HG02623 (cell line): ENCODE measurements around the gene RASAL2.
A peak's percentile ranks its signal among the peaks of the same experiment; 100 is the strongest.
"Not testable (repeated sequence)": the region's sequence is repeated elsewhere in the genome, so short reads cannot be mapped to it uniquely, and the experiment has no call there.

Experiments
- ATAC-seq: cut with Tn5 transposase; IDR thresholded peaks from one replicate; pipeline ENCODE4 v1.9.1; 2021; ENCODE audit warnings: moderate library complexity; ENCODE audit not compliant: unreplicated experiment

Gene RASAL2

GRCh38 chr1:178271471-178271870, 177.6 kb downstream of the RASAL2 start:
- no peak for ATAC-seq

GRCh38 chr1:178273707-178274410, 180.0 kb downstream of the RASAL2 start:
- ATAC-seq: peak; percentile 47

GRCh38 chr1:178275049-178275448, 181.1 kb downstream of the RASAL2 start:
- ATAC-seq: no peak

GRCh38 chr1:178275553-178275952, 181.6 kb downstream of the RASAL2 start:
- no peak for ATAC-seq

DNA sequence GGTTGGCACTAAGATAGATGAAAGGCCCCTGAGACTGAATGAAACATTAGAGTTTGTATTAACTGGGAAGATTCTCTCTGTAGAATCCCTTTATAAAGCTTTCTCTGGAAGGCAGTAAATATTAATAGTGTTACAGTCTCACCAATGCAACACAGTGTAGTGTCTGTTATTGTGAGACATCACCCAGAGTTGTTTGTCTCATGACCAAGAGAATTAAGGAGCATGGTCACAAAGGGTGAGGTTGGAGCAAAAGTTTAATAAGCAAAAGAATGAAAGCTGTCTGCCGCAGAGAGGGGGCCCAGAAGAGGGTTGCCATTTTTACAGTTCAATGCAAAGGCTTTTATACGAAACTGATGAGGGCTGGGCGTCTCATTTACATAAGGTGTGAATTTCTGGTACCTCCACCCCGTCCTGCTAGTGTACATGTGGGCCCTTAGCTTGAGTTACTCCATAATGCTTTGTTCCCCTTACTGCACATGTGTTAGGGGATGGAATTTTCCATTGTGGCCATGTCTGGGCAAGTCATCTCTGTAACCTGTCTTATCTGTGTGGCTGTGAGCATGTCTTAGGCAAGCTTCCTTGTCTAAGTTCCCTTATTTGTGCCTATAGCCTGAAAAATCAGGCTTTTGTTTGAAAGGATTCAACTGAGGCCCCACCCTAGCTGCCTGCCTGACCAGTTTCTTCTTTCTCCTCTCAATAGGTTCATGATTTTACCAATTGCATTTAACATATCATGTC, 184.1 kb downstream of the RASAL2 start:
- ATAC-seq: no peak

DNA sequence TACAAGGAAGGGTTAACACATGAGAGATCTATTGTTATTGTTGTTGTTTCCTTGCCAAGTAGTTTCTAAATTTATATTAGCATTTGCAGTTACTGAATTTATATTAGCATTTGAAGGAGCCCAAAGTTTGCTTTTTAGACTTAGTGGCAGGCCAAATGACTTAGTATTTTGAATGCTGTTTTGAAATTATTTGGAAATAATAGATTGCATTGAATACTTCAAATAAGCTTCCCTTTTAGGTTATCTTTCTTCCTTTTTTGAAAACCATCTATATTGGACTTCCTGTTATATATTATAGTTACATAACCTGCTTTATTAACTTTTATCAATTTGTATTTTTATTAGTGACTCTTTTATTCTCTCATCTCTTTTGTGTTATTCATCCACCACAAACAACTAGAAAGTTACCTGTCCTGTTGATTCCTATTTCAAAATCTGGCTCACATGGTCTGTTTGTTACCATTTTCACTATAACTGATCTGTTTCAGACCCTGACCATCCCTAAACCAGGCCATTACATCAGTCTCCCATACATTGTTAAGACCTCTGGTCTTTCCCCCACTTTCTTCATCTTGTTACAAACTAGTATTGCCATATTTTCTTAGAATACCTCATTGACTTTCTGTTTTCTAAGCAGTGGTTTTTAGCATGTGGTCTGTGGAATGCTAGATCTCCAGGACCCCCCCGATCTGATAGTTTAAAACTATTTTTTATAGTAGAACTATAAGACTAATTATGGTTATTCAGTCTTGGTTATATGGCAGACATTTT, 185.2 kb downstream of the RASAL2 start:
- ATAC-seq: no peak

GRCh38 chr1:178282949-178283367, 189.1 kb downstream of the RASAL2 start:
- no peak for ATAC-seq

GRCh38 chr1:178283409-178283808, 189.5 kb downstream of the RASAL2 start:
- ATAC-seq: no peak

DNA sequence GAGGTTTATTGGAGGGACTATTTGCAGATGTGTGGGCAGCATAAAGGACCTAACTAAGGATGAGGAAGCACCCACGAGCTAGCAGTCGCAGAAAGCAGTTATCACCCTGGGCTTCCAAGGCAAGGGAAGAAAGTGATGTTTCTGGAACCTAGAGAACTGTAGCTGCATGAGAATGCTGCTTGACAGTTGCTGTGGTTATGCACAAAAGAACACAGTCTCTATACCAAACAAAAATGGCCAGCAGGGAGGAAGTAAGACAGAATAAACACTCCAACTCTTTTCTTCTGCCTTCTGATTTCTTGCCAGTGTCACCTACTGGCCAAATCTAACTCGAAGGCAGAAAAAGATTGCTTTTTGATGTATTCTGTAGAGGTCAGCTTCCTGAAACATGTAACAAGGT, 190.2 kb downstream of the RASAL2 start:
- ATAC-seq: no peak

- no peak for ATAC-seq
These were observed 197.3 kb downstream of the RASAL2 start for GRCh38 chr1:178291166-178291565.

DNA sequence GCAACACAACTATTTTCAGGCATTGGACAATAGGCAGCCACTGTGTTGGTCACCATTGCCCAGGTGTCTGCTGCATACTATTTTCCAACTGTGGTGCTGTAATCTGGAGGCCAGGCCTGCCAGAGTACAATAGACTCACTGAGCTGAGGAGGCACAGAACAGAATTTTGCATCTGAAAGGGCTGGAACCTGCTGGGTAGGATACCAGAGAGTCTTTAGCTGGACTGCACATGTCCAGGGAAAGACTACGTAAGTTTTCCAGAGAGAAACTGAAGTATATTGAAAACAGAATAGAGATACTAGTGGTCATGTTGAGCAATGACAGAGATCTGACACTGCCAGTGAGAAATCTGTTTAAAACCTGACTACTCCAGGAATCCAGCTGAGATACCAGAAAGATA, 200.8 kb downstream of the RASAL2 start:
- ATAC-seq: no peak

DNA sequence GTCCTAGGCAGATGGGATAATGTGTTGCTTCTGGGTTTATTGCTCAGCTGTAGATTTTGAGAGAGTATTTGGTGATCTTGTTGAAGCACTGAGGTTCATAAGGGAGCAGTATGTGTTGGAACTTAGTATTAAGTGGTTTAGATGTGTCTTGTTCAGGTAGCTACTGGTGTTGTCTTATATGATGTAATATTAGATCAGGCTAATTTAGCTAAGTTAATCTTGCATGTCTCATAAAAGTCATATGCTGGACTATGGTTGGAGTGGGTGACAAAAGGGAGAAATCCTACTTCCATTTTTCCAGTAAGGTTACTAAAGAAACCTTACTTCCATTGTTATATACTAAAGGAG, 206.4 kb downstream of the RASAL2 start:
- no peak for ATAC-seq

GRCh38 chr1:178301141-178301540, 207.2 kb downstream of the RASAL2 start:
- ATAC-seq: no peak

GRCh38 chr1:178307264-178307663, 213.4 kb downstream of the RASAL2 start:
- no peak for ATAC-seq

- ATAC-seq: no peak
These were observed 214.5 kb downstream of the RASAL2 start for GRCh38 chr1:178308438-178308837.

DNA sequence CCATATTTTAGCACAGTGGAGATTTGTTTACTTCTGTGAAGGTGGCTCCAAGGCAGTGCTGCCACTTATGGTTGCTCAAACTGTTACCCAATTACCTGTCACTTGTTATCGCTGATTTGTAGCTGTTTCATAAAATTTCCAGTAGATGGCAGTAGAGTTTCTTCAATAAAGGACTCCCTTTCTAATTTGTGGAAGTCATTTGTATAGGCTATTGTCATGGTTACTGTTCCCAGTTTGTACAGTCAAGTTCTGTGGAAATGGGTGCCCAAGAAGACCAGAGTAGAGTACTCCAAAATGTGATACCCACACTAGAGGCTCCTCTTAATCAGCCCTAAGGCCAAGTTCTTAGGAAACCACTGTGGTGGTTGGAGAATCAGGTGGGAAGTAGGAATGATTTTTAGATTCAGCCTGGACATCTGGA, 216.8 kb downstream of the RASAL2 start:
- ATAC-seq: peak; percentile 90

GRCh38 chr1:178311164-178311563, 217.3 kb downstream of the RASAL2 start:
- ATAC-seq: no peak

GRCh38 chr1:178320280-178320982, 226.5 kb downstream of the RASAL2 start:
- not testable (repeated sequence) for ATAC-seq

DNA sequence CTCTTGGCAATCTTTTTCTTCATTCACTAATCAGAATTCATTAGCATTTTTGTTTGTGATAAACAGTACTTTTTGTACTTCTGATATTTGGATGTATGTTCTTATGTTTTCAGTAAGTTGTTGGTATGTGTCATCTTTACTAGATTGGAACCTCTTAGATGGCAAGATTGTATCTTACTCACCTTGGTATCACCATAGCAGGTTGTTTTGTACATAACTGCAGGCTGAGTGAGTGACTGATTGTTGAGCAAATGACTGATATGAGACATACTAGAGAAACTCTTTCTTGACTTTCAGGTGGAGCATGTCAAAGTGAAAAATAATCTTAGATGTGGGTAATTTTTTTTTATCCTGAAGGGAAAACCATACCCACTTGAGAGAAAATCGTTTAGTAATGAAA, 229.2 kb downstream of the RASAL2 start:
- ATAC-seq: no peak

- no peak for ATAC-seq
These were observed 230.1 kb downstream of the RASAL2 start for GRCh38 chr1:178324003-178324402.

GRCh38 chr1:178328728-178329127, 234.8 kb downstream of the RASAL2 start:
- ATAC-seq: no peak
